GM18951 (cell line): ENCODE measurements around the gene DHX57.

Experiments
- POLR2A ChIP-seq: IDR thresholded peaks from 4 replicates; pipeline ENCODE4 v1.6.1; 2011; ENCODE audit warnings: mild to moderate bottlenecking; ENCODE audit not compliant: insufficient read length, insufficient read depth; ENCODE audit errors: extremely low read depth
- in situ Hi-C: fragments of 300-500 bp; cut with MboI; formaldehyde crosslinking; loops from one replicate; pipeline ENCODE4 v1.12.0; 2022; ENCODE audit warnings: low sequenced_read_pairs, mixed read lengths, inconsistent platforms; ENCODE audit not compliant: unreplicated experiment

Gene DHX57

DNA sequence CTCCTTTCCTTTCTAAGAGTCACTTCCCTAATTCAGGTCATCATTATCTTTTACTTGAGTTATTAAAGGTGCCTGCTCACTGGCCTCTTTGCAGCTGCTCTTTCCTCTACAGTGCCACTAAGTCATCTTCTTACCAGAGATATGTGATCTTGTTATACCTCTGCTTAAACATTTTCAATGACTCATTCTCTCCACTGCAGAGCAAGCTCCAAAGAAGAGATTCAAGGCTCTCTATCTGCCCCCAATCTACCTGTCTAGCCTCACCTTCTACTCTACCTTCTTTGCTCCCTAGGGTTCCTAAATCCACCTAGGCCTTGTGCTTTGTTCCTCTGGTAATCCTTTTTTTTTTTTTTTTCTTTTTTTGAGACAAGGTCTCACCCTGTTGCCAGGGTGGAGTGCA lies 17.1 kb upstream of the DHX57 start:
- no peak for TF ChIP-seq POLR2A

DNA sequence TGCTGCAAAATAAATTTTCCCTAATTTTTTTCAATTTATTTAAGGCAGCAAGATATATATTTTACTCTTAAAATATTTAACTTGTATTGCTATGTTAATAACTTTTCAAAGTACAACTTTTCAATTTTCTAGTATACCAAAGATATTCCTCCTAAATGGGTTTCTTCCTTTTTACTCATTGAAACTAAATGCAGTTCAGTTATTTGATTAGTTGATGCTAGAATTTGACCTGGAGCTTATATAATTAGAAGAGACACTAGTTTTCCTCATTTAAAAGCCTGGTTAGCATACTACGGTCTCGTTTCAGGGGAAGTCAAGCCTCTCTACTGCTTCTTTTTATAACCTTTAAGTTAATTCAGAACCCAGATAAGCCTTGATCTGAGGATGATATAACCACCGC lies 13.8 kb upstream of the DHX57 start, which contains the start of gene ARHGEF33:
Gene ARHGEF33 (plus strand): TSS at position 301 of the 400 bp plus-strand sequence. CDS start 29,573 bp downstream, outside the sequence.
- TF ChIP-seq POLR2A, result no peak
- in situ Hi-C loops, result no loop called here

More for the DNA sequence above, 17.1 kb upstream of the DHX57 start:
- in situ Hi-C loops, result no loop called here

DNA sequence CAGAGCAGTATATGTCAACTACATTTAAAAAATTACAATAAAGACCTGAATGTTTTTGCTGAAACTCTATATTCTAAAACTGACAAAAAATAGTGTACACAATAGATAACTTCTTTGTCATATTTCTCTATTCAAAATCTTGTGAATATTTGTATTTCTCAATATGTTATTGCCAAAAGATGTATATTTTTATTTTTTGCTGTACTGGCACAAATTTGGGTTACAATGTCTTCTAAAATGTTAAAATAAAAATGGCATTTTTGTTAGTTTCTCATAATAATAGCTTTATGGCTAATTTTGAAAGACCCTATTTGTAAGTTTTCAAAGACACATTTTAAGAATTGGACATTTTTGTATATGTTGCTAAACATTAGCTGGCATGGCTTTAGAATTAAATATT lies 13.3 kb upstream of the DHX57 start:
- in situ Hi-C loops, result no loop called here
- no peak for TF ChIP-seq POLR2A

DNA sequence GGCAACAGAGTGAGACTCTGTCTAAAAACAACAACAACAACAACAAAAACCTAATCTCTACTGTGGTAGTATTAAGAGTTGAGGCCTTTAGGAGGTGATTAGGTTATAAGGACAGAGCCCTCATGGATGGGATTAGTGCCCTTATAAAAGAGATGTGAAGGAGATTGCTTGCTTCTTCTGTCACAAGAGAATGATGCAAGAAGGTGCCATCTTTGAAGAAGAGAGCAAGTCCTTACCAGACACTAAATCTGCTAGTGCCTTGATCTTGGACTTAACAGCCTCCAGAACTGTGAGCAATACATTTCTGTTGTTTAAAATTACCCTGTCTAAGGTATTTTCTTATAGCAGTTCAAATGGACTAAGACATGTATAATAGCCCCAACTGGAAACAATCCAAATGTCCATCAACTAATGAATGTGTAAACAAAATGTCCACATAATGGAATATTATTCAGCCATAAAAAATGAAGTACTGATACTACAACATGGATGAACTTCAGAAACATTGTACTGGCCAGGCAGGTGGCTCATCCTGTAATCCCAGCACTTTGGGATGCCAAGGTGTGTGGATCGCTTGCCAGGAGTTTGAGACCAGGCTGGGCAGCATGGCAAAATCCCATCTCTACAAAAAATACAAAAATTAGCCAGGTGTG lies 12.3 kb upstream of the DHX57 start:
- TF ChIP-seq POLR2A, result no peak
- in situ Hi-C loops, result no loop called here

DNA sequence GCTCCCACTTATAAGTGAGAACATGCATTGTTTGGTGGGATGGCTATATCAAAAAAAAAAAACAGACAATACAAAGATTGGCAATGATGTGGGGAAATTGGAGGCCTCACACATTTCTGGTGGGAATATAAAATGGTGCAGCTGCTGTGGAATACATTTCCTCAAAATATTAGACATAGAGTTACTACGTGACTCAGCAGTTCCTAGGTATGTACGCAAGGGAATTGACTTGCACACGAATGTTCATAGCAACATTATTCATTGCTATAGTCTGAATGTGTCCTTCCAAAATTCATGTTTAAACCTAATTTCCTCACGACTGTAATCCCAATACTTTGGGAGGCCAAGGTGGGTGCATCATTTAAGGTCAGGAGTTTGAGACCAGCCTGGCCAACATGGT lies 11.6 kb upstream of the DHX57 start:
- TF ChIP-seq POLR2A, result no peak
- in situ Hi-C loops, result no loop called here

DNA sequence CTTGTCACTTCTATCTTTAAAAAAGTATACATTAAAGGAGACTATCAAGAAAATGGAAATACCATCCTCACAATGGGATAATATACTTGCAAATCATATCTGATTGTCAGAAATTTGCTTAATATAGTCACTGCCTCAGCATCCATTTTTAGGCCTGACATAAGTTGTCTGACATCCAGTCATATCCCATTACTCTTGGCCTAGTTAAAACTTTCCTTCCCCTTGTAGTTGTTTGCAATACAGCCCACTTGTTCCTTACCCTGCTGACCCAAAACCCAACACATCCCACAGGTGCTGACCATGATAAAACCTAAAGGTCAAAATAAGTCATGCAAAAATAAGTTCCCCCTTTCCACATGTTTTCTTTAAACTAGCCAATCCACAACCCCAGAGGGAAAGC lies 10.3 kb upstream of the DHX57 start:
- TF ChIP-seq POLR2A, result no peak
- in situ Hi-C loops, result no loop called here

DNA sequence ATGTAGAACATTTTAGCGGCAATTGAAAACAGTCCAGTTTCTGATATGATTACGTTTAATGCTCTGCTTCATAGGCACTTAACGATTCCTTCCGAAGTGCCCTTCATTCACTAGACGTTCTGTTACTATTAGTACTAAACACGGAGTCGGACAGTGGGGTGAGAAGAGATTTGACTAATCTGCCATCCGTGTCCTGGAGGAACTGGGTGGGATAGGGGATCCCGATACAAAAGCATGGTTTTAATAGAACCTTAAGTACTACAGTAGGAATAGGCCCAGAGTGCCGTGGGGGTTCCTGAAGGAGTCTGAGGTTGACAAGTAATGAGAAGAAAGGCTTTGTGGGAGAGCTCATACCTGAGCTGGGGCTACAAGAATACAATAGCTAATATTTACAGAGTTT lies 673 bp upstream of the DHX57 start:
- in situ Hi-C loops, result no loop called here
- no peak for TF ChIP-seq POLR2A

DNA sequence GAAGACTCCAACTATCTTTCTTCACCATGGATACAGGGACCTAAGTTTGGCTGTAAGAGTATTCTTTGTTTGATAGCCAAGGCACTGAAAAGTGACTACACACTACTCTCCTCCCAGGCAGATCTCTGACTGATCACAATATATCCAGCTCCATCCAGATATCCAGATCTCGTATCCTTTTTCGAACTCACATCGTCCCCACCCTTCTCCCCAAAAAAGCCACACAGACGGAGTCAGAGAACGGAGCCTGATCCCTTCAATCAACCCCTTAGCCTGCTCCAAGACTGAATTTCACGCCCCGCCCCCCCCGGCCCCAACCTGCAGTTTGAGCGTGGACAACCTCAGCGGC lies 533 bp downstream of the DHX57 start:
- in situ Hi-C loops, result no loop called here
- TF ChIP-seq POLR2A, result no peak

DNA sequence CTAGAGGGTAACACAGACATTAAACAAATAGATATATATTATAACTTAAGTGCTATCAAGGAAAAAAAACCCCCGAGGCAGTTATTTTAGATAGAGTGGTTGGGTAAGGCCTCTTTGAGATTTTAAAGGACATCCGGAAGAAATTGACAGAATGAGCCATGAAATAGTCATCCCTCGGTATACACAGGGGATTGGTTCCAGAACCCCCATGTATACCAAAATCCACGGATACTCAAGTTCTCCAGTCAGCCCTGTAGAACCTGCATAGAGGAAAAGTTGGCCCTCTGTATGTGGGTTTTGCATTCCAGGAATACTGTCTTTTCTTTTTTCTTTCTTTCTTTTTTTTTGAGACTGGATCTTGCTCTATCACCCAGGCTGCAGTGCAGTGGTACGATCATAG lies 2.0 kb downstream of the DHX57 start:
- in situ Hi-C loops, result no loop called here
- no peak for TF ChIP-seq POLR2A

DNA sequence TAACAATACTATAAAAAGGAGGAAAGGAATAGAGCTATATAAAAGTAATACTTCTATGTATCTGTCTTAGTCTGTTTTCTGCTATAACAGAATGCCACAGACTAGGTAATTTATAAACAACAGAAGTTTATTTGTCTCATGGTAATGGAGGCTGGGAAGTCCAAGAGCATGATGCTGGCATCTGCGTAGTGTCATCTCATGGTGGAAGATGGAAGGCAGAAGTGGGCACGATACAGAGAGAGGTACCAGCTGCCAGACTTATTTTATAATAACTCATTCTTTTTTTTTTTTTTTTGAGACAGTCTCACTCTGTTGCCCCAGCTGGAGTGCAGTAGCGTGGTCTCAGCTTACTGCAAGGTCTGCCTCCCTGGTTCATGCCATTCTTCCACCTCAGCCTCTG lies 4.3 kb downstream of the DHX57 start:
- in situ Hi-C loops, result no loop called here
- TF ChIP-seq POLR2A, result no peak

DNA sequence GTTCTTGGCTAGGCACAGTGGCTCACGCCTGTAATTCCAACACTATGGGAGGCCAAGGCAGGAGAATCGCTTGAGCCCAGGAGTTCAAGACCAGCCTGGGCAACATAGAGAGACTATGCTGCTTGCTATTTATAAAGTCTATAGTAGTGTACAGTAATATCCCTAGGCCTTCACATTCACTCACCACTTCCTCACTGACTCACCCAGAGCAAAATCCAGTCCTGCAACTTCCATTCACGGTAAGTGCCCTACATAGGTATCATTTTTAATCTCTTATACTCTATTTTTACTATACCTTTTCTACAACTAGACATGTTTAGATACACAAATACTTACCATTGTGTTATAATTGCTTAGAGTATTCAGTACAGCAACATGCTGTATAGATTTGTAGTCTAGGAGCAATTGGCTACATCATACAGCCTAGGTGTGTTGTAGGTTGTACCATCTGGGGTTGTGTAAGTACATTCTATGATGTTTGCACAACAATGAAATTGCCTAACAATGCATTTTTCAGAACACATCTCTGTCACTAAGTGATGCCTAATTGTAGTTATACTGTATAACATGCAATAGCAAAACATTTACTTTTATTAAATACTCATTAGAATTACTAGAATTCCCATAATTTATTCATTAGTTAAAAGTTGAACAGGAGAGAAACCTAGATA lies 8.8 kb downstream of the DHX57 start:
- in situ Hi-C loops, result no loop called here
- no peak for TF ChIP-seq POLR2A

DNA sequence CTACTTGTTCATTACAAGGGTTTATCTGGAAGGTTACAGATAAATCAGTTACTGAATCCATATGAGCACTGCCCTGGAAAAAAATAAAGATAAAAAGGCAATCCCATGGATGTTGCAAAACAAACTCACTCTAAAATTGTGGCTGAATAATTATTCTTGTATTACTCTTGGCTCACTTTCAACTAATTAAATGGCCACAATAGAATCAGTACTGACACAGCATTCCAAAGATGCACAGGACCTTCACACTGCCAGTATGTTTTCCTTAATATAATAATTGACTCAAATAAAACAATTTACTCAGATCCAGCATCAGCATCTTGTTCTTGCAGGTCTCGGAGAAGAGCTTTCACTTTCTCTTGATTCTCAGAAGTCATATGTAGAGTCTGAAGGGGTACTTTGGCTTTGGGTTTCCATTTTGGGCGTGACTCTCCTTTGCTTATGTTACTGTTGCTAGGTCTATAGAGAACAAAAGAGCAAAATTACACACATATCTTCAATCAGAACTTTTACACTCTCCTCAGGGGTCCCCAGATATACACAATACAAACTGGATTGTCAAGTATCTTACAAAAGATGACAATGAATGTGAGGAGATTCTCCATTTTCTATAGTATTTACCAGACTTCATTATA lies 12.6 kb downstream of the DHX57 start:
- TF ChIP-seq POLR2A, result no peak

DNA sequence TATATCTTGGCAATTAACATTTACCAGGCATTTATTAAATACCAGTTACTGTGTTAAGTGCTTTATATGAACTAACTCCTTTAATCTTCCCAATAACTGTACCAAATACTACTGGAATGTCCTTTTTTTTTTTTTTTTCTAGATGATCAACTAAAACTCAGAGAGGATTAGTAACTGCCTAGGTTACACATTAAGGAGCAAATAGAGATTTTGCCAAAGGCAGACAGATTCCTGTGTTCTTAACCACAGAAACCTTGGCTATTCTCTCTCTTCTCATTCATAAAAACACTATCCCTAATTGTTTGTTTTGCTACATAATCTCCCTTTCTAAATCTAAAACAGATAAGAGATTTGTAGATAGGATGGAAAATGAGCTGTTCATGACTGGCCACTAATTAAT lies 13.3 kb downstream of the DHX57 start:
- no peak for TF ChIP-seq POLR2A
- in situ Hi-C loops, result no loop called here

More for the DNA sequence above, 12.6 kb downstream of the DHX57 start:
- in situ Hi-C loops, result no loop called here

DNA sequence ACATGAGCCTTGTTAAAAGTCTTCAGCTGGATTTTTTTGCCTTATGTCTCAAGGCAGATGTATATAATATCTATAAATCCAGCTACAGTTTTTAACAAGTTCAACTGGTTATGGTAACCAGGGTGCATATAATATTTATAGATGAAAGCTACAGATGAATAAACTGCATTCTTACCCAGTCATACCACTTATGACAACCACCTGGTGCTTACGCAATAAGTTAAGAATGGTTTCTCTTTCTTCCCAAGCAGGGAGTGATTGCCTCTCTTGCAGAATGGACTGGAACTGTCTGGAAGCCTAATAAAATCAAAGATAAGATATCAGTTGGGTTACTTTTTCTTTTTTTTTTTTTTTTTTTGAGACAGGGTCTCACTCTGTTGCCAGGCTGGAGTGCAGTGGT lies 19.6 kb downstream of the DHX57 start:
- no peak for TF ChIP-seq POLR2A
- in situ Hi-C loops, result no loop called here

DNA sequence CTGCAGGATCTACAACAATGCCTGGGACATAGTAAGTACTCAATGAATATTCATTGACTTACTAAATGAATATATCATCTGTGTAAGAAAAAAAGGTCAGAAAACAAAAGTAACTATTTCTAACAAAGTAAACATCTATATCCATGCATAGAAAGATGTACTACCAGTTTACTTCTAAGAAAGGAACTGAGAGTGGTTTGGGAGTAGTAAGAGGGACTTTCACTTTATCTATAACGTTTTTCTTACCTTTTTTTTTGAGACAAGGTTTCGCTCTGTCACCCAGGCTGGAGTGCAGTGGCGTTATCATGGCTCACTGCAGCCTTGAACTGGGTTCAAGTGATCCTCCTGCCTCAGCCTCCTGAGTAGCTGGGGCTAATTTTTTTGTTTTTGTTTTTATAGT lies 25.7 kb downstream of the DHX57 start:
- in situ Hi-C loops, result no loop called here
- no peak for TF ChIP-seq POLR2A

DNA sequence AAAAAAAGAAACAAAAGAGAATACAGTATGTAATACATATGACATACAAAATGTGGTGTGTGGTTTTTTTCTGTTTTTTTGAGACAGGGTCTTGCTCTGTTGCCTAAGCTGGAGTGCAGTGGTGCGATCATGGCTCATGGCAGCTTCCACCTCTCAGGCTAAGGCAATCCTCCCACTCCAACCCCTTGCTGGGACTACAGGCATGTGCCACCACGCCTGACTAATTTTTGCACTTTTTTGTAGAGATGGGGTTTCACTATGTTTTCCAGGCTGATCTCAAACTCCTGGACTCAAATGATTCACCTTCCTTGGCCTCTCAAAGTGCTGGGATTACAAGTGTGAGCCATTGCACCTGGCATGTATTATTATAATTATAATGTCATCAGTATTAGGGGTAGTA lies 38.9 kb downstream of the DHX57 start:
- TF ChIP-seq POLR2A, result no peak
- in situ Hi-C loops, result no loop called here
